ENCODE measurements around the gene GREB1L. TPM values are rescaled to one million over a fixed set of nuclear protein-coding genes. Genes with fewer than 3 reads are reported as not detected.

Gene GREB1L
- total RNA-seq, 2 donors from 2014 or later: 3.1 to 3.9 TPM

GRCh38 chr18:21452276-21452780, 210.3 kb downstream of the GREB1L start:
- no peak for TF ChIP-seq CTCF (conservative IDR thresholded peaks at IDR 0.05)
- DNase-seq: no peak
- Mint-ChIP-seq H3K27me3 (ENCODE audit: insufficient read depth) (peaks cover 62% of the 10 kb centered on the region), H3K4me3 (no peak overlapping the region), H3K4me1 (peaks cover 4% of the 10 kb centered on the region), H3K9me3 (no peaks in the 10 kb centered on the region), H3K27ac (no peak overlapping the region), H3K36me3 (ENCODE audit: low read depth) (no peaks in the 10 kb centered on the region)
- H3K4me1 ChIP-seq (ENCODE audit: control insufficient read depth, insufficient read depth, low read length): peaks cover 2% of the 10 kb centered on the region
- H3K9me3 ChIP-seq (ENCODE audit: control insufficient read depth, low read length): no peaks in the 10 kb centered on the region
- H3K27ac ChIP-seq (ENCODE audit: low read depth, low read length): peak overlapping the region; percentile 36
- H3K27me3 ChIP-seq (ENCODE audit: control insufficient read depth, insufficient read depth, low read length, poor library complexity, severe bottlenecking): peaks cover 51% of the 10 kb centered on the region
- H3K9ac ChIP-seq (ENCODE audit: extremely low read depth, low read length, poor library complexity, severe bottlenecking): no peak overlapping the region
- H3K36me3 ChIP-seq (ENCODE audit: control insufficient read depth, insufficient read depth, low read length): no peaks in the 10 kb centered on the region
- no peak overlapping the region for H3K4me3 ChIP-seq (ENCODE audit: low read length)
- 81 to 100% methylated on average over 2 of the region's 2 CpGs for WGBS, 2 experiments (ENCODE audit: insufficient coverage in 1 of 2, insufficient read length in 1 of 2)

- no peak overlapping the region for H3K9ac ChIP-seq (ENCODE audit: extremely low read depth, low read length, poor library complexity, severe bottlenecking)
- 69 to 93% methylated on average over 3 to 4 of the region's 4 CpGs for WGBS, 2 experiments (ENCODE audit: insufficient coverage in 1 of 2, insufficient read length in 1 of 2)
- H3K4me1 ChIP-seq (ENCODE audit: control insufficient read depth, insufficient read depth, low read length): no peaks in the 10 kb centered on the region
- no peak overlapping the region for H3K27ac Mint-ChIP-seq
- H3K9me3 ChIP-seq (ENCODE audit: control insufficient read depth, low read length): no peaks in the 10 kb centered on the region
- H3K36me3 ChIP-seq (ENCODE audit: control insufficient read depth, insufficient read depth, low read length): no peaks in the 10 kb centered on the region
- no peak overlapping the region for H3K4me3 ChIP-seq (ENCODE audit: low read length)
- DNase-seq: no peak
- no peaks in the 10 kb centered on the region for H3K9me3 Mint-ChIP-seq
- peaks cover 51% of the 10 kb centered on the region for H3K27me3 ChIP-seq (ENCODE audit: control insufficient read depth, insufficient read depth, low read length, poor library complexity, severe bottlenecking)
- H3K4me1 Mint-ChIP-seq: peaks cover 4% of the 10 kb centered on the region
- peak overlapping the region; percentile 36 for H3K27ac ChIP-seq (ENCODE audit: low read depth, low read length)
- no peaks in the 10 kb centered on the region for H3K36me3 Mint-ChIP-seq (ENCODE audit: low read depth)
- peaks cover 56% of the 10 kb centered on the region for H3K27me3 Mint-ChIP-seq (ENCODE audit: insufficient read depth)
- no peak for TF ChIP-seq CTCF (conservative IDR thresholded peaks at IDR 0.05)
- H3K4me3 Mint-ChIP-seq: no peak overlapping the region
Measured at GRCh38 chr18:21452796-21453510, 210.9 kb downstream of the GREB1L start.

DNA sequence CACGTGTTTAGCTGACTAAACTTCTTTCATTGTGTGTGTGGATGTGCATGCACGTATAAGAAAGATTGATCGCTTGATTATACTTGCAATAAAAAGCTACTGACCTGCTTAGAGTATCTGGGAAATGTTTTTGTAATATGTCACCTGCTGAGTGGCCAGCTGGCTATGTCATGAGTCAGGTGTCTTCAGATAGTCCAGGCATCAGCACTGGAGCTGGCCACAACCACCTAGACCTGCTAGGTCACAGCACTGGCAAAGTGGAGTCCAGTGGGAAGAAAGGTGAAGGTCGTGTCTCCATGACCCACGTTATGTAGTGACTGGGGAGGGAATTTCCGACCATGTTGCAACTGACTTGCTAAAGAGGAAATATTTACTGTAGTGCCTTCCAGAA, 211.5 kb downstream of the GREB1L start:
- Mint-ChIP-seq H3K27me3 (ENCODE audit: insufficient read depth) (peaks cover 50% of the 10 kb centered on the region), H3K36me3 (ENCODE audit: low read depth) (no peaks in the 10 kb centered on the region), H3K27ac (no peak overlapping the region), H3K4me1 (peaks cover 4% of the 10 kb centered on the region), H3K4me3 (no peak overlapping the region), H3K9me3 (no peaks in the 10 kb centered on the region)
- H3K4me1 ChIP-seq (ENCODE audit: control insufficient read depth, insufficient read depth, low read length): no peaks in the 10 kb centered on the region
- TF ChIP-seq CTCF (conservative IDR thresholded peaks at IDR 0.05): no peak
- WGBS, 2 experiments (ENCODE audit: insufficient coverage in 1 of 2, insufficient read length in 1 of 2): 90 to 93% methylated on average over 5 to 6 of the region's 6 CpGs
- no peak overlapping the region for H3K9ac ChIP-seq (ENCODE audit: extremely low read depth, low read length, poor library complexity, severe bottlenecking)
- no peak overlapping the region for H3K4me3 ChIP-seq (ENCODE audit: low read length)
- peaks cover 46% of the 10 kb centered on the region for H3K27me3 ChIP-seq (ENCODE audit: control insufficient read depth, insufficient read depth, low read length, poor library complexity, severe bottlenecking)
- no peaks in the 10 kb centered on the region for H3K36me3 ChIP-seq (ENCODE audit: control insufficient read depth, insufficient read depth, low read length)
- no peaks in the 10 kb centered on the region for H3K9me3 ChIP-seq (ENCODE audit: control insufficient read depth, low read length)
- no peak for DNase-seq
- H3K27ac ChIP-seq (ENCODE audit: low read depth, low read length): no peak overlapping the region
